Pulmonary artery endothelial cell (primary cell): ENCODE results near the gene PGLYRP1. TPM values are rescaled to one million over a fixed set of nuclear protein-coding genes. Genes with fewer than 3 reads are reported as not detected.
A peak's percentile ranks its signal among the peaks of the same experiment; 100 is the strongest.

Experiments
- DNase-seq: peaks from one replicate; pipeline ENCODE4 v3.0.0-alpha.2; 2011; ENCODE audit warnings: low read depth, low spot score
- total RNA-seq: library from RNA; depleted of rRNA; stranded (reverse); fragments of >200 nt; gene quantifications from 2 replicates; pipeline ENCODE4 v1.2.3, GENCODE V29; 2014

PGLYRP1 gene
- total RNA-seq, result not detected in 2 replicates

DNA sequence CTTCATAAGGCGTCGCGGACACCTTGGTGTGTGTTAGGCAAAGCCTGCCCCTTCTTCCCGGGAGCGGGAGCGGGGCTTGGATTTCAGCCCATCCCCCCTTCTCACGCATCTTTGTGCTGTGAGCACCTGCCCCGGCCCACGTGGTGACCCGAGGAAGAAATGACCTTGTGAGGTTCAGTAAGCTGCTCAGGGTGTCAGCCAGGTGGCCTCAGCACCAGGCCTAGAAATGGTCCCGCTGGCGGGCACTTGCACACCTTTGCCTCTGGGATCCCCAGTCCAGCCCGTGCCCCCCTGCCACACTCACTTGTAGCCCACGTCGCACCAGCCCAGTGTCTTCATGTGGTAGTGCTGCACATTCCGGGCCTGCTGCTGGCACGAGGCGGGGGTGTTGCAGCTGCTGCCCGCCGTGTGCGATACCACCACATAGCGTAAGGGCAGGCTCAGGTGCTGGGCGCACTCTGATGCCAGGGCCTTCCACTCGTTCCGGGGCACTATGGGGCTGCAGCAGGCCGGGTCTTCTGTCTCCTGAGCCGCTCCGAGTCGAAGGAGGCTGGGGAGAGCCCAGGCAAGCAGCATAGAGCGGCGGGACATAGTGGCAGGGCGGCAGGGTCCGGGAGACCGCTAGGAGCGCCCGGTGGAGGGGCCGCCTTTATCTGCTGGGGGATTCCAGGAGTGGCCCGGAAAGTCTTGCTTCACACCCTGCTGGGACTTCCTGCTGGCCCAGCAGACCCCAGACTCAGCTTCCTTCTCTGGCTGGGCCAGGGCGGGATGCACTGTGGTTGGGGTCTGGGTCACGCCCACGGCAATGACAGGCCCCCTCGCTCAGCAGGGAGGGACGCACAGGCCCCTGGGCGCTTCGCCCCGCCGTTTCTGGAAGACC is at the start of gene PGLYRP1:
Gene PGLYRP1 (minus strand): TSS at position 623 of the 880 bp plus-strand sequence. CDS start 32 bp downstream, at position 591.
- no peak for DNase-seq

- DNase-seq, result peak; percentile 86
These were observed 47.0 kb upstream of the PGLYRP1 start for GRCh38 chr19:46069806-46070341.

DNA sequence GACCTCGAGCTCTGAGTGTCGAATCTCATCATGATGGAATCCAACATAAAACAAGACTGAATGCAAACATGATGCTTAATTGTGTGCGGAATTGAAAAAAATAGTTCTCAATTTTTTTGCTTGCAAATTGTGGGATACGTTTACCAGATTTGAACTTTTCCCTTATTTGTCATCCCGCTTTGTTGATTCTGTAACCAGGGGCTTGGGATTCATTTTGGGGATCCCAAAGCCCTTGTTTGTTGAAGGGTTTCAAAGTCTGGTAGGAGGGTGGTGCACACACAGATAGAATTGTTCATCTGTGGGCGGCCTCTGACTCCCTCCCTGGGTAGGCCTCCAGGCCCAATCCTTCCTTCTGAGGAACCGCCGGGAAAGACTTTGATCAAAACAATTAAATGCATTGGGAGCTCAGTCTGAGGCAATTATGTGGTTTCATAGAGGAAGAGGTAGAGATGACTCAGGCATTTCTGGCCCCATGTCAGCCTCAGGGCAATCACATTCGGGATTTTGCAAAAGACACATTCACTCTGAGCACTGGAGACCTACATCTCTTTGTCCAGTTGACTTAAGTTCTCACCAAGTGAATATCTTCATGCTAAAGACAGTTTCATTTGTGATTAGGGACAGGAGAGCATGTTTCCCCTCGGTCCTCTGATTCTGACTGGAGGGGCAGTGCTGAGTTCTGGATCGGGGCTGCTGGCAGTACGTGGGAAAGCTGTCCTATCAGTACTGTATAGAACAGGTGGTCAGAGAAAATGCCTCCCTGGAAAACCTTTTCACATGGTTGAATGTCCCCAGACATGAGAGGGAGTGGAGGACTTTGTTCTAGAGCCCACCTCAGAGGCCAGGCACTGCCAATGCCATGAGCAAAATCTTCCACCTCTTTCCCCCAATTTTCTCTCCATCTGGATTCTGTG is 45.7 kb upstream of the PGLYRP1 start:
- peak; percentile 50 for DNase-seq

DNA sequence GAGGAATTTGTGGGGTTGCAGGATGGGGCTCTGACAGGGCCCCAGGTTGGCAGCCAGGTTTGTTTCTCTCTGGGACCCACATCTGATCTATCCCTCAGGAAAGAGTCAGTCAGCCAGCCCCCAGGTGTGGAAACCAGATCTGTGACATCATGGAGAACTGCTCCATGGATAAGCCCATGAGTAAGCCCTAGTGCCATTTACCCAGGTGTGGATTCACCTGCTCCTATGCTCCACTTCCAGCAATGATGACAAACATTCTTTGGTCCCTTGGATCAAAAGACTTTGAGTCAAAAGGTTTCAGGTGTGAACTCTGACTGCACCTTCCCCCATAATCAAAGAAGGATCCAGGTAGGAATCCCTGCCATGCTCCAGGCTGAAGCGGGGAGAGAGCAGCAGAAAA is 44.8 kb upstream of the PGLYRP1 start:
- no peak for DNase-seq

DNA sequence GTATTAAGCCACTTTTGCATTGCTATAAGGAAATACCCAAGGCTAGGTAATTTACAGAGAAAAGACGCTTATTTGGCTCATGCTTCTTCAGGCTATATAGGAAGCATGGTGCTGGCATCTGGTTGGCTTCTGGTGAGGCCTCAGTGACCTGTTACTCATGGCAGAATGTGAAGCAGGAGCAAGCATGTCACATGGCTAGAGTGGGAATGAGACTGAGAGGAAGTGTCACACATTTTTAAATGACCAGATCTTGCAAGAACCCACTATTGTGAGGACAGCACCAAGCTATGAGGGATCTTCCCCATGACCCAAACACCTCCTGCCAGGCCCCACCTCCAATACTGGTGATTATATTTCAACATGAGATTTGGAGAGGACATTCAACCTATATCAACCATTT is 43.6 kb upstream of the PGLYRP1 start:
- no peak for DNase-seq

DNA sequence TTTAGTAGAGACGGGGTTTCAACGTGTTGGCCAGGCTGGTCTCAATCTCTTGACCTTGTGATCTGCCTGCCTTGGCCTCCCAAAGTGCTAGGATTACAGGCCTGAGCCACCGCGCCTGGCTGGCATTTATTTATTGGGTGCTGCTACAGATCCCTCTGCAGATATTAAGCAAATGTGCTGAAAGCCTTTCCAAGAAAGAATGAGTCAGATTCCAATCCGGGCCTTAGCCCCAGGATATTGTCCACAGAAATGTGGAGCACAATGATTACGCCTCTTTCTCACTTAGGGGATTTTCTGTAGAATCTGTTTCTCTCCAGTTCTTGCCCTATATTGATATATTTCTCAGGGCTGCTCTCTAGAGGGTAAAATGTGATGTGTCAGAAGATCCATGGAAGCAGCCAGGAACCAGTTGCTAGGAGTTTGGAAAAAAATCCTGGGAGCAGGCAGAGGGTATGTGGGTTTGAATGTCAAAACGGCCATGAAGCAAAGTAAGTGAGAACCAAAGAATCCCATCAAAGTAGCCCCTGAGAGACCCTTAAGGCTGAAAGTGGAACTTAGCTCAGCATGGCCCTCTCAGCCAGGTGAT is 42.7 kb upstream of the PGLYRP1 start:
- no peak for DNase-seq

DNA sequence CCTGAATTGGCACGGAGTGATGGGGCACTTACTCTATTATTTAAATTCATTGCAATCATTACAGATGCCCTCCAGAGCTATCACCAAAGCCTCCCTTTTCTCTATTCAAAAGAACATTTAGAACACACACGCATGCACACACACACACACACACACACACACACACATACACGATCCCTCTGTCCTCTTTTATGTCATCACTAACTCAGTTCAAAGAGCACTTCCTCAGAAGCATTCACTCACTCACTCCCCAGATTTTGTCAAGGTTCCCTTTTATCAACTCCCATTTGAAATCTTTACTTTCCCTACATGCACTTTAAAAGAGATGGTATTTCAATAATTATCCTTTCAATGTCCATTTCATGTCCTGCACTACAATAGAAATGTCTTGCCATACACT is 40.3 kb upstream of the PGLYRP1 start:
- no peak for DNase-seq

DNA sequence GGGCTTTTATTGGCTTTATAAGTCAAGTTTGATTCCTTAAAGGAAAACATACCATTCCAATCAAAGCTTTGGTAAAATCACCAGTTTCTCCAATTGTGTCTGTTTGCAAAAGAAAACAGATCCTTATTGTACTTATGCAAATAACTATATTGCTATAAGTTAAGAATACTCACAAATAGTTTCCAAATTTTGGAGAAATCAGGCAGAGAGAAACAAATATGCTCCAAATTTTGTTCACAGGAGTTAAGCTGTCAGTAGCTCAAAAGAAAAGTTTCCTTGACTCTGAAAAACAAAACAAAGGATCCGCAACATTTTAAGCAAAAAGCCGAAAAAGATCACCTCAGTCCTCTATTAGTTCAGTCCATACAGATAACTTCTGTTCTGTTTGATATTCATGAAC is 37.2 kb upstream of the PGLYRP1 start:
- no peak for DNase-seq

GRCh38 chr19:46058778-46059177 is 35.9 kb upstream of the PGLYRP1 start:
- no peak for DNase-seq

GRCh38 chr19:46056536-46056935 is 33.7 kb upstream of the PGLYRP1 start:
- no peak for DNase-seq

GRCh38 chr19:46052896-46053295 is 30.0 kb upstream of the PGLYRP1 start:
- DNase-seq, result no peak

DNA sequence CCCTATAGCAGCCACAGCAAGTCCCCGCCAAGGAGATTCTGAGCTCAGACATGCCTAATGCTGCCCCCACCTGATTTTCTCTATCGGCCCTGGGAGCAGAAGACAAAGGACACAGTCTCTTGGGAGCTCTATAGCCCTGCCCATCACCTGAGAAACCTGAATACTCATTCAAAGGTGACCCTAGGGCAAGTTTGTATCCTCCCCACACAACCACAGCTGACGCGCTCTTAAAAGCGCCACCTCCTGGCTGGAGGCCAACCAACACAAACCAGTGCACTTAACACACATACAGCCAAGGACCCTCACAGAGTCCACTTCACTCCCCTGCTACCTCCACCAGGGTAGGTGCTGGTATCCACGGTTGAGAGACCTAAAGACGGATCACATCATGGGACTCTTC is 26.7 kb upstream of the PGLYRP1 start:
- DNase-seq, result no peak

DNA sequence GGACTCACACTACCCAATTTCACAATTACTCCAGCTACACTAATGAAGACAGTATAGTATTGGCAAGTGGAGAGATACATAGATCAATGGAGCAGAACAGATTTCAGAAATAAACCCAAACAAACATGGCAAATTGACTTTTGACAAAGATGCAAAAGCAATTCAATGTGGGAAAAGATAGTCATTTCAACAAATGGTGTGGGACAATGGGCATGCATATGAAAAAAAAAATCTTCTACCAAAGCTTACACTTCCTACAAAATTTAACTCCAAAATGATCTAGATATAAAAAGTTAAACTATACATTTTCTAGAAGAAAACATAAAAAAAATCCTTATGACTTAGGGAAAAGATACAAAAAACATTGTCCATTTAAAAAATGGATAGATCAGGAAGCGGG is 20.7 kb upstream of the PGLYRP1 start:
- no peak for DNase-seq

GRCh38 chr19:46042252-46042883 is 19.5 kb upstream of the PGLYRP1 start:
- no peak for DNase-seq

GRCh38 chr19:46040952-46041500 is 18.2 kb upstream of the PGLYRP1 start, which contains the start of gene IGFL4:
Gene IGFL4, minus strand, starts transcription at chr19:46041002. Its CDS starts 40 bp downstream, at chr19:46040962.
- no peak for DNase-seq

GRCh38 chr19:46040125-46040524 is 17.3 kb upstream of the PGLYRP1 start:
- no peak for DNase-seq

GRCh38 chr19:46036744-46037128 is 13.9 kb upstream of the PGLYRP1 start:
- no peak for DNase-seq

DNA sequence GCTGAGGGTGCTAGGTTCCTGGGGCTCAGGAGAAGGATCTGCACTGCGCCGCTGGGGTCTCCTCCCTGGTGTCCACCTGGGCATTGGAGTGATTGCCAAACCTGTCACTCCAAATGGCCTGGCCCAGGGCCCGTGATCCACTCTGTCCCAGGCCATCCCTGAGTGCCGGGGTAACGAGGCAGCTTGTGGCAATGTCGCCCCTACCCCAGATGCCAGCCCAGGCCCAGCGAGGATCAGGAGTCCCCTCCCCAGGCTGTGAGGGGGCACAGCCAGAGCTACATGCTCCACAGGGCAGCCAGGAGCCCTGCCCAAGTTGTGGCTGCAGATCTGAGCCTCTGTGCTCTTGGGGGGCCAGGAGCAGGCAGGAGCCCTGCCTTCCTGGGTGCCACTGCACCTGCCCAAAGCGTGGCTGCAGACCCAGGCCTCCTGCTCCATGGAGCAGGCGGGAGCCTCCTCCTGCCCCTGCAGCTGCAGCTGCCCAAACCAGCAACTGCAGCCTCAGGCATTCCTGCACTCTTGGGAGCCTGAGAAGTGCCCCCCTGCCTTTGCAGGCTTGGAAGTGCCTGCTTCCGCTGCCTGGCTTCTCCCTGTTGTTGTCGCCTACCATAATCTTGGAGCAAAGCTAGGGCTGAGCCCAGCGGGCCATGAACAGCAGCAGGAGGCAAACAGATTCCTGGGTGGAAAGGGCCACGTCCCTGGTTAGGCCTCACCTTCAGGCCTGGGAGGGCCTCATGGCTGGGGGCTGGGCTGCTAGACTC is 13.3 kb upstream of the PGLYRP1 start:
- no peak for DNase-seq

DNA sequence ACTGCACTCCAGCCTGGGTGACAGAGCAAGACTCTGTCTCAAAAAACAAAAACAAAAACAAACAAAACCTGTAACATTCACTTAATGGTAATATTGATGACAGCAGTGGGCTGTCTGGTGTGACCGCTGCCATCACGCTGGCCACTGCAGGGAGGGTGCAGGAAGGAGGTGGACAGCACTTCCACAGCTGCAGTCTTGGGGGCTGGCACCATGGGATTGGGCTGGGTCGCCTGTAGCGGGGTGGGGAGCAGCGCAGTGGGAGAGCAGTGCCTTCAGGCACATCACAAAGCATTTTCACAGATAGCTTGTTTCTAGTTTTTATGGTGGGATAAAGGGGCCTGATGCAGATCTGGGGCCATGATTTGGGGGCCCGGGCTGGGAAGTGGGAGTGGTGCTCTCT is 12.7 kb upstream of the PGLYRP1 start:
- DNase-seq, result no peak

DNA sequence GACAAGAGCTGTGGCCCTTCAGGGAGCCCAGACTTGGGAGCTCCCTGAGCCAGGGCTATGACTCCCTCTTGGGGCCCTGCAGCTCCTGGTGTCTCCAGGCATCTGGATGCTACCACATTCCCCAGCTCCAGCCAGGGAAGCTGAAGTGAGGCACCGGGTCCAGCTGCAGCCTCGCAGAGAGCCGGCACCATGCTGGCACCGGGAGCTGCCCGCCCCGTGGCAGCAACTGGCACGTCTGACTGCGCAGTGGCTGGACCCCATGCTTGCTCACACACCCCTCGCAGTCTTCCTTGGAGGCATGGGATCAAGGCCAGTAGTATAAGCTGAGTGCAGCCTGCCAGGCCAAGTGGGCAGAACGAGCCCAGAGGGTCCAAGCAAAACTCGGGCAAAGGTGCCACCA is 10.5 kb upstream of the PGLYRP1 start:
- DNase-seq, result no peak
